ENCODE measurements around the gene ADAP1. TPM values are rescaled to one million over a fixed set of nuclear protein-coding genes. Genes with fewer than 3 reads are reported as not detected.

Gene ADAP1
- total and polyA plus RNA-seq, 8 donors: 2.2 to 169 (median 22.6) TPM

GRCh38 chr7:884191-885003, 70.1 kb downstream of the ADAP1 start:
- TF ChIP-seq POLR2A (IDR thresholded peaks at IDR 0.05) (no peak), EP300 (IDR thresholded peaks at IDR 0.05) (no peak), POLR2AphosphoS5 (IDR thresholded peaks at IDR 0.05) (no peak), CTCF (IDR thresholded peaks at IDR 0.05) (no peak)

GRCh38 chr7:883055-884021, 71.1 kb downstream of the ADAP1 start:
- WGBS, 5 donors: 76 to 84% (median 82%) methylated on average over 38 to 50 of the region's 50 CpGs
- Histone ChIP-seq H3K4me1 (peaks cover 54 to 90% (median 84%) of the 10 kb centered on the region in 4 donors), H3K27ac (peak overlapping the region in 4 of 5 donors; percentile 2 to 56 (median 14)), H3K9me3 (no peaks in the 10 kb centered on the region), H3K36me3 (peaks cover 23 to 37% (median 26%) of the 10 kb centered on the region in 4 donors), H3K27me3 (no peaks in the 10 kb centered on the region), H3K4me3 (no peak overlapping the region)
- intact Hi-C loops (cut with DNase I; ENCODE audit: low total_unique reads): no loop called here
- TF ChIP-seq CTCF (IDR thresholded peaks at IDR 0.05) (no peak), EP300 (IDR thresholded peaks at IDR 0.05) (no peak)
- no peak for DNase-seq

More at GRCh38 chr7:884191-885003, 70.1 kb downstream of the ADAP1 start:
- intact Hi-C loops (cut with DNase I; ENCODE audit: low total_unique reads): no loop called here
- Histone ChIP-seq H3K9me3 (no peaks in the 10 kb centered on the region), H3K4me1 (peaks cover 43 to 79% (median 75%) of the 10 kb centered on the region in 4 donors), H3K4me3 (no peak overlapping the region), H3K27ac (peak overlapping the region in 3 of 5 donors; percentile 13 to 56 (median 16)), H3K27me3 (no peaks in the 10 kb centered on the region), H3K36me3 (peaks cover 31 to 48% (median 36%) of the 10 kb centered on the region in 4 donors)
- peak in 1 of 2 donors; percentile 69 for DNase-seq
- WGBS, 5 donors: 65 to 82% (median 69%) methylated on average over 29 to 31 of the region's 31 CpGs

- TF ChIP-seq EP300 (IDR thresholded peaks at IDR 0.05) (no peak), POLR2AphosphoS5 (IDR thresholded peaks at IDR 0.05) (no peak), CTCF (IDR thresholded peaks at IDR 0.05) (no peak), POLR2A (IDR thresholded peaks at IDR 0.05) (no peak)
- Histone ChIP-seq H3K9me3 (no peaks in the 10 kb centered on the region), H3K4me3 (no peak overlapping the region), H3K27ac (peak overlapping the region in 1 of 5 donors; percentile 56), H3K27me3 (no peaks in the 10 kb centered on the region), H3K4me1 (peaks cover 61 to 94% (median 91%) of the 10 kb centered on the region in 4 donors), H3K36me3 (peaks cover 14 to 29% (median 17%) of the 10 kb centered on the region in 4 donors)
- WGBS, 5 donors: 84 to 90% (median 89%) methylated on average over 22 to 37 of the region's 37 CpGs
- intact Hi-C loops (cut with DNase I; ENCODE audit: low total_unique reads): no loop called here
- no peak for DNase-seq
These were observed 72.0 kb downstream of the ADAP1 start for GRCh38 chr7:882336-883035.
